GM18517 (cell line): ENCODE results near the gene PTTG2.

Experiments
- ATAC-seq: cut with Tn5 transposase; IDR thresholded peaks from one replicate; pipeline ENCODE4 v1.9.1; 2021; ENCODE audit warnings: mild to moderate bottlenecking, moderate library complexity; ENCODE audit not compliant: unreplicated experiment

Gene PTTG2

DNA sequence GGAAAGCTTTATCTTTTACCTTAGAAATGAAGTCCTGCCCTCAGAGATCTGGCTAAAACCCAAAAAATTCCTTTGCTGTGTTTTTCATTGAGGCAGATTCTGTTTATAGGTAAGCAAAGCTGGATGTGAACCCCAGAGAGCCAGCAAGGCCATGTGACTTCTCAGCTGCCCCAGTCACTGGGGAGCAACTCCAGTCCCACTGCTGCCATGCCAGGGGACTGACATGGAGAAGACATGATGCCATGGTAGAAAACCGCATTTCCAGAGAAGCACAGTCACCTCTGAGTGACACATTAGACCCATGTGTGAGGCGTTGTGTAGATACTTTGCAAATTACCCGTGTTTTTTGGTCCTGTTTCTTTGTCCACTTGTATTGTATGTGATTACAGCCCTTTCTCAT lies 45.4 kb downstream of the PTTG2 start:
- no peak for ATAC-seq

GRCh38 chr4:38007645-38008044 lies 47.4 kb downstream of the PTTG2 start:
- ATAC-seq, result no peak

DNA sequence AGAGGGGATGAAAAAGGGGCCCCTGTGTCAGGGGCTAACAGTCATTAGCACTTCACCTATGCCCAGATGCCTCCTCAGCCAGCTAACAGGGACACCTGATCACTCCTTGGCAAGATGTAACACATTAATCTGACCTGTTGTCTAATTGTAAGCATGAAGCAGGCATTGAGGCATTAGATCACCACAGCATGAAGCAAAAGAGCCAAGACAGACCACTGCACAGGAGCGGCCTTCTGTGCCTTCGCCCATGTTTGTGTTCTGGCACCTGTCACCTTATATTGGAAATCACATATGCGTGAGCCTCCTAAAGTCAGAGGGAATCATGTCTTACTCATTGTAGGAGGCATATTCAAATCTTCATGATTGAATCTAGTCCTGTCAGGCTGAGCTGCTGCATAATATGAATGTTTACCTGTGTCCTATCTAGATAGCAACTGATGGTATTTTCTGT lies 48.4 kb downstream of the PTTG2 start:
- no peak for ATAC-seq

GRCh38 chr4:38009421-38009820 lies 49.2 kb downstream of the PTTG2 start:
- ATAC-seq, result no peak

DNA sequence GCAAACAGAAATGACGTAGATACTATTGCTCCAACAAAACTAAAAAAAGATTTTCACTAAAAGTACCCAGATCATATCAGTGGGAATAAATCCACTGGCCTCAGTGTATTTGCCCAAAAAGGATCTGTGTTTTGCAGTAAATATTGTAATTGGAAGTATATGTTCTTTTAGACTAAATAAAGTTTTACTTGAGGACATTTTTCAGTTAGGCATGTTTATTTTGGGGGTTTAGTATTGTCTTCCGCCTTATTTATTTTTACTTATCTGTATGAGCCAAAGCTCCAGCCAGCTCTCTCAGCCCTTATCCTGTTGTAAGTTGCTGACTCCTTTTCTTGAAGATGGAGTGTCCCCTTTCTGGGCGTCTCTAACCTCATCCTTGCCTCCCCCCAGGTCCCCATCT lies 49.8 kb downstream of the PTTG2 start:
- no peak for ATAC-seq
